Ovary (tissue), 9 donors: Measurements from ENCODE around the gene C1orf159. TPM values are rescaled to one million over a fixed set of nuclear protein-coding genes. Genes with fewer than 3 reads are reported as not detected.
"Not testable (repeated sequence)": the region's sequence is repeated elsewhere in the genome, so short reads cannot be mapped to it uniquely, and the experiment has no call there.

Experiments
- DNase-seq, 5 donors: peaks; one replicate each; pipeline ENCODE4 v3.0.0-alpha.2; 2019 to 2020
- H3K27ac ChIP-seq, 2 donors: fragments of 200-600 bp; one replicate each; pipeline versions ENCODE4 v1.5.1 to v1.8.0; 2019 to 2022
- H3K27me3 ChIP-seq: fragments of 200-600 bp; one replicate; pipeline ENCODE4 v1.8.0; 2022
- H3K36me3 ChIP-seq: fragments of 200-600 bp; sonication (generic); one replicate; pipeline ENCODE4 v1.5.1; 2019
- H3K4me1 ChIP-seq: one replicate; pipeline ENCODE4 v1.8.1; 2013; ENCODE audit warnings: mild to moderate bottlenecking, moderate library complexity; ENCODE audit not compliant: insufficient read depth
- H3K4me3 ChIP-seq: fragments of 200-600 bp; sonication (generic); one replicate; pipeline ENCODE4 v1.5.1; 2017
- H3K9me3 ChIP-seq, 2 donors: fragments of 200-600 bp in 1 of 2; sonication (generic) in 1 of 2; one replicate each; pipeline versions ENCODE4 v1.5.1 to v1.8.1; 2013 to 2019; ENCODE audit warnings: mild to moderate bottlenecking in 1 of 2, moderate library complexity in 1 of 2
- CTCF ChIP-seq, 3 donors: fragments of 450-650 bp in 2 of 3; fragments of 200-600 bp in 1 of 3; IDR thresholded peaks; one replicate each; pipeline versions ENCODE4 v1.5.1 to v1.8.0; 2016 to 2022; ENCODE audit warnings: antibody characterized with exemption in 3 of 3, mild to moderate bottlenecking in 1 of 3
- EP300 ChIP-seq: sonication (generic); formaldehyde crosslinking; IDR thresholded peaks from one replicate; pipeline ENCODE4 v1.6.1; 2017; ENCODE audit warnings: antibody characterized with exemption
- POLR2A ChIP-seq: fragments of 450-650 bp; IDR thresholded peaks from one replicate; pipeline ENCODE4 v1.6.1; 2017; ENCODE audit warnings: antibody characterized with exemption, mild to moderate bottlenecking, moderate library complexity
- WGBS, 3 donors: extraction: QIAGEN DNeasy Blood & Tissue Kit in 1 of 3; methylation state at CpG; one replicate each; pipeline versions ENCODE4 v1.1.5 to v1.1.7; 2013 to 2017; 5-methylcytosine and 5-hydroxymethylcytosine counted together
- intact Hi-C, 4 donors: fragments of 100-400 bp; cut with DNase I; formaldehyde crosslinking; loops; one replicate each; pipeline versions ENCODE4 v1.11.0 to v1.15.1; 2022 to 2023
- polyA plus RNA-seq, 2 donors: library from polyadenylated mRNA; stranded (reverse); fragments of 200-250 nt in 1 of 2; fragments of 350-450 nt in 1 of 2; fragmentation: Illumina TruSeq in 1 of 2; extraction: RNeasy Lipid Tissue Mini Kit (QIAGEN cat#74804) in 1 of 2; gene quantifications; one replicate each; pipeline ENCODE4 v1.2.3, GENCODE V29; 2013 to 2014
- total RNA-seq, 7 donors: library from RNA; depleted of rRNA in 2 of 7; stranded (reverse); fragments of >200 nt in 2 of 7; fragmentation: NEBNext Ultra II Directional in 3 of 7; extraction: Animal tissue kit (Norgen Biotek cat#: 25700) in 3 of 7; gene quantifications; one replicate each; pipeline versions ENCODE4 v1.1.0 to v1.2.4, GENCODE V29; 2016 to 2023
- donor health status: DM: no; HTN: no; CAD: no; lungs with moderate emphysema.
- donor health status: DM: no; HTN: no; CAD: no.
- donor health status: Bipolar disorder and iron deficiency.
- donor health status: DM: yes; HTN: yes; CAD: no.
- donor health status: DM: no; HTN: no; CAD: no.
- donor health status: DM: yes; HTN: yes; CAD: no.

Gene C1orf159
- total and polyA plus RNA-seq, 9 donors = 0.28 to 22.1 (median 9.4) TPM

GRCh38 chr1:1099506-1100183 is 16.2 kb downstream of the C1orf159 start:
- H3K4me3 ChIP-seq = no peak overlapping the region
- no peak for DNase-seq
- H3K4me1 ChIP-seq = no peaks in the 10 kb centered on the region
- H3K9me3 ChIP-seq = no peaks in the 10 kb centered on the region
- intact Hi-C loops = no loop called here
- H3K36me3 ChIP-seq = no peaks in the 10 kb centered on the region
- no peak overlapping the region for H3K27ac ChIP-seq
- WGBS, 3 donors = 76 to 92% (median 82%) methylated on average over 4 of the region's 4 CpGs
- H3K27me3 ChIP-seq = no peaks in the 10 kb centered on the region
- no peak for TF ChIP-seq CTCF (IDR thresholded peaks at IDR 0.05)
- no peak for TF ChIP-seq POLR2A
- TF ChIP-seq EP300 = no peak

GRCh38 chr1:1098681-1099421 is 17.0 kb downstream of the C1orf159 start:
- H3K36me3 ChIP-seq = no peaks in the 10 kb centered on the region
- 81 to 94% (median 89%) methylated on average over 18 of the region's 18 CpGs for WGBS, 3 donors
- peak in 2 of 5 donors; percentile 6 to 8 for DNase-seq
- no peak for TF ChIP-seq EP300
- no peak for TF ChIP-seq CTCF (IDR thresholded peaks at IDR 0.05)
- no peak for TF ChIP-seq POLR2A
- intact Hi-C loops = no loop called here
- no peak overlapping the region for H3K27ac ChIP-seq
- H3K4me1 ChIP-seq = no peaks in the 10 kb centered on the region
- H3K27me3 ChIP-seq = no peaks in the 10 kb centered on the region
- H3K9me3 ChIP-seq = no peaks in the 10 kb centered on the region
- no peak overlapping the region for H3K4me3 ChIP-seq

- H3K4me1 ChIP-seq, H3K4me3 ChIP-seq, intact Hi-C loops, H3K27ac ChIP-seq, H3K9me3 ChIP-seq, H3K36me3 ChIP-seq, H3K27me3 ChIP-seq: not testable (repeated sequence)
- DNase-seq = peak in 2 of 5 donors; percentile 0 to 6
- 93 to 98% (median 98%) methylated on average over 5 of the region's 5 CpGs for WGBS, 3 donors
Observed at GRCh38 chr1:1096136-1096535, 19.8 kb downstream of the C1orf159 start.

GRCh38 chr1:1094981-1095380 is 20.9 kb downstream of the C1orf159 start:
- 88 to 93% (median 93%) methylated on average over 7 of the region's 7 CpGs for WGBS, 3 donors
- no peak for TF ChIP-seq CTCF (IDR thresholded peaks at IDR 0.05)
- Histone ChIP-seq H3K4me3 (no peak overlapping the region), H3K9me3 (no peaks in the 10 kb centered on the region), H3K27ac (no peak overlapping the region), H3K27me3 (no peaks in the 10 kb centered on the region), H3K36me3 (no peaks in the 10 kb centered on the region), H3K4me1 (no peaks in the 10 kb centered on the region)
- intact Hi-C loops = no loop called here
- DNase-seq = no peak

GRCh38 chr1:1093610-1093943 is 22.3 kb downstream of the C1orf159 start:
- TF ChIP-seq EP300 (no peak), POLR2A (no peak), CTCF (IDR thresholded peaks at IDR 0.05) (no peak)
- Histone ChIP-seq H3K4me3 (no peak overlapping the region), H3K36me3 (no peaks in the 10 kb centered on the region), H3K4me1 (no peaks in the 10 kb centered on the region), H3K9me3 (no peaks in the 10 kb centered on the region), H3K27me3 (no peaks in the 10 kb centered on the region), H3K27ac (no peak overlapping the region)
- intact Hi-C loops = no loop called here
- 88 to 93% (median 90%) methylated on average over 10 of the region's 10 CpGs for WGBS, 3 donors
- DNase-seq = peak in 2 of 5 donors; percentile 7 to 17
